Peyer's patch (tissue), 4 donors: ENCODE data around the gene AHDC1.

ENCODE experiments used
- CTCF ChIP-seq, 6 experiments: fragments of 450-650 bp in 4 of 6; fragments of 200-600 bp in 2 of 6; sonication (generic) in 1 of 6; IDR thresholded peaks; one replicate each; pipeline ENCODE4 v1.5.1; 2017 to 2019; ENCODE audit warnings: antibody characterized with exemption in 6 of 6, mild to moderate bottlenecking in 3 of 6, moderate library complexity in 1 of 6
- POLR2A ChIP-seq, 2 donors: fragments of 450-650 bp; IDR thresholded peaks; one replicate each; pipeline ENCODE4 v1.5.1; 2017; ENCODE audit warnings: antibody characterized with exemption in 2 of 2, mild to moderate bottlenecking in 2 of 2, moderate library complexity in 2 of 2

- TF ChIP-seq CTCF (IDR thresholded peaks at IDR 0.05) (no peak), POLR2A (IDR thresholded peaks at IDR 0.05) (no peak)
Measured at GRCh38 chr1:27633298-27633610, 29.3 kb upstream of the AHDC1 start.
